Measurements from ENCODE around the gene SNRNP27.

The SNRNP27 gene

GRCh38 chr2:69939722-69940121 lies 46.0 kb downstream of the SNRNP27 start:
- TF ChIP-seq ZNF565 (CRISPR knock-in tag; conservative IDR thresholded peaks at IDR 0.05; ENCODE audit: low read depth) (no peak), ZNF70 (CRISPR knock-in tag; IDR thresholded peaks at IDR 0.05) (no peak), ZFP30 (CRISPR knock-in tag; IDR thresholded peaks at IDR 0.05) (no peak), POU6F1 (CRISPR knock-in tag; IDR thresholded peaks at IDR 0.05; ENCODE audit: borderline replicate concordance, low read depth) (no peak), ZFP3 (CRISPR knock-in tag; IDR thresholded peaks at IDR 0.05) (no peak)

GRCh38 chr2:69940691-69941090 lies 46.9 kb downstream of the SNRNP27 start:
- TF ChIP-seq PPARA (CRISPR knock-in tag; IDR thresholded peaks at IDR 0.05; ENCODE audit: borderline replicate concordance): no peak
- no peak for TF ChIP-seq SNAI2 (CRISPR knock-in tag; IDR thresholded peaks at IDR 0.05)
- no peak for TF ChIP-seq TSHZ2 (CRISPR knock-in tag; IDR thresholded peaks at IDR 0.05)
- ATAC-seq: no peak

More at GRCh38 chr2:69939722-69940121, 46.0 kb downstream of the SNRNP27 start:
- no peak for ATAC-seq

- no peak for ATAC-seq
Observed at GRCh38 chr2:69943000-69943842, 49.5 kb downstream of the SNRNP27 start.

DNA sequence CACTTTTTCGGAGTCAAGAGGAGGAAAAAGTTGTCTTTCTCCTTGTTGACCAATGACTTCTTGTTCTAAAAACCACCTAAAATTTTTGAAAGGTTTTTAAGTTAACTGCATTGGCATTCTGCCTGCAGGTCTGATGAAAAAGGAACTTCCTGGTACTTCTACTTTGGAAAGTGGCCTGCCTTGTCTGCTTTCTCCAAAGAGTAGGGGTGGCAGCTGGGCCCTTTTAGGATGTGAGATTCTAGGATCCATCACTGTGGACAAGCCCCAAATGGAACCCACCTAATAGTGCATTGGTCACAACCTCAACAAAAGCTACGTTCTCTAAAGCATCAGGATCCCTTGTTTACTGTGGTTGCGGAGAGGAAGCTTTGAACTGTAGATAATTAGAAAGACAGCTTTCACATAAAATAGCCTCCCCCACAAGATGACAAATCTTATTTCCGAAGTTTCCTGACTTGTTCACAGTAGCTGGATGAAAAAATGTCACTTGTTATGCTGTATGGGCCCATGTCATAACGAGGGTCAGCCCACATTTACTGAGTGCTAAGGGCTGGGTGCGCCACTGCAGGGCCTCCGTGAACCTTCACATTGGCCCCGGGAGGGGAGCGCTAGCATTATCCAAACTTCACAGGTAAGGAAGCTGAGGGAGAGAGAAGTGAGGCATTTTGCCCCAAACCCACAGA lies 50.2 kb downstream of the SNRNP27 start:
- ATAC-seq: no peak
- TF ChIP-seq ZFP30 (CRISPR knock-in tag; IDR thresholded peaks at IDR 0.05): no peak
- no peak for TF ChIP-seq ZFP3 (CRISPR knock-in tag; IDR thresholded peaks at IDR 0.05)
- no peak for TF ChIP-seq ISL1 (CRISPR knock-in tag; IDR thresholded peaks at IDR 0.05)
- no peak for TF ChIP-seq ESRRG (CRISPR knock-in tag; IDR thresholded peaks at IDR 0.05)
- TF ChIP-seq ZNF8 (CRISPR knock-in tag; IDR thresholded peaks at IDR 0.05): no peak
- no peak for TF ChIP-seq RARB (CRISPR knock-in tag; IDR thresholded peaks at IDR 0.05)
- no peak for TF ChIP-seq POU6F1 (CRISPR knock-in tag; IDR thresholded peaks at IDR 0.05; ENCODE audit: borderline replicate concordance, low read depth)
- TF ChIP-seq, protein P1, sequence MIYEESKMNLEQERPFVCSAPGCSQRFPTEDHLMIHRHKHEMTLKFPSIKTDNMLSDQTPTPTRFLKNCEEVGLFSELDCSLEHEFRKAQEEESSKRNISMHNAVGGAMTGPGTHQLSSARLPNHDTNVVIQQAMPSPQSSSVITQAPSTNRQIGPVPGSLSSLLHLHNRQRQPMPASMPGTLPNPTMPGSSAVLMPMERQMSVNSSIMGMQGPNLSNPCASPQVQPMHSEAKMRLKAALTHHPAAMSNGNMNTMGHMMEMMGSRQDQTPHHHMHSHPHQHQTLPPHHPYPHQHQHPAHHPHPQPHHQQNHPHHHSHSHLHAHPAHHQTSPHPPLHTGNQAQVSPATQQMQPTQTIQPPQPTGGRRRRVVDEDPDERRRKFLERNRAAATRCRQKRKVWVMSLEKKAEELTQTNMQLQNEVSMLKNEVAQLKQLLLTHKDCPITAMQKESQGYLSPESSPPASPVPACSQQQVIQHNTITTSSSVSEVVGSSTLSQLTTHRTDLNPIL (CRISPR knock-in tag; IDR thresholded peaks at IDR 0.05; ENCODE audit: low read depth): no peak
- TF ChIP-seq, protein P2, sequence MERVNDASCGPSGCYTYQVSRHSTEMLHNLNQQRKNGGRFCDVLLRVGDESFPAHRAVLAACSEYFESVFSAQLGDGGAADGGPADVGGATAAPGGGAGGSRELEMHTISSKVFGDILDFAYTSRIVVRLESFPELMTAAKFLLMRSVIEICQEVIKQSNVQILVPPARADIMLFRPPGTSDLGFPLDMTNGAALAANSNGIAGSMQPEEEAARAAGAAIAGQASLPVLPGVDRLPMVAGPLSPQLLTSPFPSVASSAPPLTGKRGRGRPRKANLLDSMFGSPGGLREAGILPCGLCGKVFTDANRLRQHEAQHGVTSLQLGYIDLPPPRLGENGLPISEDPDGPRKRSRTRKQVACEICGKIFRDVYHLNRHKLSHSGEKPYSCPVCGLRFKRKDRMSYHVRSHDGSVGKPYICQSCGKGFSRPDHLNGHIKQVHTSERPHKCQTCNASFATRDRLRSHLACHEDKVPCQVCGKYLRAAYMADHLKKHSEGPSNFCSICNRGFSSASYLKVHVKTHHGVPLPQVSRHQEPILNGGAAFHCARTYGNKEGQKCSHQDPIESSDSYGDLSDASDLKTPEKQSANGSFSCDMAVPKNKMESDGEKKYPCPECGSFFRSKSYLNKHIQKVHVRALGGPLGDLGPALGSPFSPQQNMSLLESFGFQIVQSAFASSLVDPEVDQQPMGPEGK (CRISPR knock-in tag; IDR thresholded peaks at IDR 0.05; ENCODE audit: borderline replicate concordance): no peak
- no peak for TF ChIP-seq BACH2 (CRISPR knock-in tag; IDR thresholded peaks at IDR 0.05; ENCODE audit: borderline replicate concordance)
- no peak for TF ChIP-seq OSR1 (CRISPR knock-in tag; IDR thresholded peaks at IDR 0.05)

More at GRCh38 chr2:69943000-69943842, 49.5 kb downstream of the SNRNP27 start:
- no peak for TF ChIP-seq CSRNP3 (CRISPR knock-in tag; IDR thresholded peaks at IDR 0.05)
- TF ChIP-seq POU6F1 (CRISPR knock-in tag; IDR thresholded peaks at IDR 0.05; ENCODE audit: borderline replicate concordance, low read depth): no peak
